Bronchial epithelial cell (primary cell): Measurements from ENCODE around the gene FHL5. TPM values are rescaled to one million over a fixed set of nuclear protein-coding genes. Genes with fewer than 3 reads are reported as not detected.
"Not testable (repeated sequence)": the region's sequence is repeated elsewhere in the genome, so short reads cannot be mapped to it uniquely, and the experiment has no call there.

Experiments
- DNase-seq: peaks from one replicate; pipeline ENCODE4 v3.0.0-alpha.2; 2010; ENCODE audit warnings: low read depth
- FAIRE-seq: peaks from 2 replicates; lab custom pipeline; 2011; peaks lifted over from hg19 to GRCh38; lab: Jason Lieb, UNC
- H3K27me3 ChIP-seq: 2 replicates; pipeline ENCODE4 v1.5.1; 2011; ENCODE audit warnings: low read length; ENCODE audit not compliant: control insufficient read depth, insufficient read depth
- H3K36me3 ChIP-seq: 2 replicates; pipeline ENCODE4 v1.5.1; 2011; ENCODE audit warnings: low read length; ENCODE audit not compliant: control insufficient read depth, insufficient read depth
- H3K4me3 ChIP-seq: 2 replicates; pipeline ENCODE4 v1.5.1; 2011; ENCODE audit warnings: mild to moderate bottlenecking, low read depth, low read length, control low read depth
- CTCF ChIP-seq: IDR thresholded peaks from 2 replicates; pipeline ENCODE4 v1.5.1; 2011; ENCODE audit warnings: mild to moderate bottlenecking, moderate library complexity, low read length, control low read depth, inconsistent platforms; ENCODE audit not compliant: insufficient read depth, severe bottlenecking
- total RNA-seq: library from RNA; depleted of rRNA; stranded (reverse); fragments of >200 nt; gene quantifications from 2 replicates; pipeline ENCODE4 v1.2.1, GENCODE V29; 2014

FHL5 gene
- total RNA-seq, 1 donor from 2014 or later, result not detected

DNA sequence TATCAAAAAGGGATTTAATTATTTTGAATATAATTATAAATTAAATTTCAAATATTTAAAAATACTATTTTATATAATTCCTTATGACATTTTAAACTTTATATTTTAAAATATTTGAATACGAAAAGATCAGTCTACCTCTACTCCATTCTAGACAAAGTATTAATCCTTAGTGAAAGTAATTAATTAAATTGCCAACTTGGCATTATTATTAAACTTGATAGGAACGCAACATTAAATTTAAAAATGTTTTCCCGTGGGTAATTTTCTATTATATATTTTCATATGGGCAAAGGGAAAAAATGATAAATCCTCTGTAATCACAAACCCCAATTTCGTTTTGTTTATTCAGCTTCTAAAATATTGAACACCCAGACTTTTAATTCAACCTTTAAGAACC, 8.4 kb upstream of the FHL5 start:
- FAIRE-seq, result no peak
- no peak for TF ChIP-seq CTCF
- H3K36me3 ChIP-seq, result peaks cover 1% of the 10 kb centered on the region
- no peaks in the 10 kb centered on the region for H3K27me3 ChIP-seq
- no peak overlapping the region for H3K4me3 ChIP-seq
- DNase-seq, result no peak

DNA sequence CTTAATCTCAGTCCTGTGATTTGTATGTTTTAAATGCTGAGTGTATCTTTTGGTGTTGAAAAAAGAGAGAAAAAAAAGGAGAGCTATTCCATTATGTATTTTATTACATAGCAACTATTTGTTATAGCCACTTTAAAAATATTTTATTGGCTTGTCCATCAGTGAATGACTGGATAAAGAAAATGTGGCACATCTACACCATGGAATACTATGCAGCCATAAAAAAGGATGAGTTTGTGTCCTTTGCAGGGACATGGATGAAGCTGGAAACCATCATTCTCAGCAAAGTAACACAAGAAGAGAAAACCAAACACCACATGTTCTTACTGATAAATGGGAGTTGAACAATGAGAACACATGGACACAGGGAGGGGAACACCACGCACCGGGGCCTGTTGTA, 3.2 kb upstream of the FHL5 start:
- not testable (repeated sequence) for H3K27me3 ChIP-seq, FAIRE-seq, H3K4me3 ChIP-seq, H3K36me3 ChIP-seq, DNase-seq

- Histone ChIP-seq H3K4me3 (no peak overlapping the region), H3K36me3 (no peaks in the 10 kb centered on the region), H3K27me3 (no peaks in the 10 kb centered on the region)
- DNase-seq (no peak), FAIRE-seq (no peak)
- no peak for TF ChIP-seq CTCF
Observed at GRCh38 chr6:96563853-96564252, 925 bp downstream of the FHL5 start.

- no peak for TF ChIP-seq CTCF
- Histone ChIP-seq H3K36me3 (no peaks in the 10 kb centered on the region), H3K4me3 (no peak overlapping the region), H3K27me3 (no peaks in the 10 kb centered on the region)
- no peak for FAIRE-seq
- DNase-seq, result no peak
Observed at GRCh38 chr6:96570053-96570452, 7.1 kb downstream of the FHL5 start.

DNA sequence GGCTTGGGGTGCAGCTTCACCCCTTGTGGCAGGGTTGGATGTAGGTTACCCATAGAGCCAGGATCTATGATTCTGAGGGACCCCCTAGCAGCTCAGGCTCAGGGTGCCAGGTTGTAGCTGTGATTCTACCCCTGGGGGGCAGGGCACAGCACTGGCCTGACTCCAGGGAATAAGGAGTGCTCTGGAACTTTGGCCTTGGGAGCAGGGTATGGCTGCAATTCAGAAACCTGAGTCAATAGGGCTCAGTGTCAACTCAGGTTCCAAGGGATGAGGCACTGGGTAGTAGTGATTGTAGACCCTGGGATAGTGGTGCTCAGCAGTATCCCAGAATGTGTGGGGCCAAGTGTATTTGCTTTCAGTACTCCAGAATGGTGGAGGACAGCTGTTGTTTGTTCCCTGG, 8.6 kb downstream of the FHL5 start:
- no peaks in the 10 kb centered on the region for H3K27me3 ChIP-seq
- H3K4me3 ChIP-seq, result no peak overlapping the region
- DNase-seq (no peak), FAIRE-seq (no peak)
- H3K36me3 ChIP-seq, result no peaks in the 10 kb centered on the region
- no peak for TF ChIP-seq CTCF

- Histone ChIP-seq H3K36me3 (no peaks in the 10 kb centered on the region), H3K27me3 (no peaks in the 10 kb centered on the region), H3K4me3 (no peak overlapping the region)
- TF ChIP-seq CTCF, result no peak
- FAIRE-seq, result no peak
- no peak for DNase-seq
Observed at GRCh38 chr6:96575359-96575758, 12.4 kb downstream of the FHL5 start.
